Peyer's patch (tissue), 4 donors: ENCODE results near the gene LAMA4. TPM values are rescaled to one million over a fixed set of nuclear protein-coding genes. Genes with fewer than 3 reads are reported as not detected.
A peak's percentile ranks its signal among the peaks of the same experiment; 100 is the strongest.
"Not testable (repeated sequence)": the region's sequence is repeated elsewhere in the genome, so short reads cannot be mapped to it uniquely, and the experiment has no call there.

Experiments used
- DNase-seq, 3 donors: peaks; one replicate each; pipeline ENCODE4 v3.0.0-alpha.2; 2017 to 2019
- H3K27ac ChIP-seq, 4 donors: fragments of 200-600 bp; sonication (generic); one replicate each; pipeline ENCODE4 v1.5.1; 2016 to 2019
- H3K27me3 ChIP-seq, 2 donors: fragments of 200-600 bp; sonication (generic); one replicate each; pipeline ENCODE4 v1.5.1; 2019
- H3K36me3 ChIP-seq, 3 donors: fragments of 200-600 bp; sonication (generic); one replicate each; pipeline ENCODE4 v1.5.1; 2016 to 2019
- H3K4me1 ChIP-seq, 4 donors: fragments of 200-600 bp; sonication (generic); one replicate each; pipeline ENCODE4 v1.5.1; 2016 to 2019
- H3K4me3 ChIP-seq, 4 donors: fragments of 200-600 bp; sonication (generic); 1 replicate in 3 of 4; 2 replicates in 1 of 4; pipeline ENCODE4 v1.5.1; 2016 to 2019; ENCODE audit warnings: mild to moderate bottlenecking in 1 of 4
- H3K9me3 ChIP-seq, 4 donors: fragments of 200-600 bp; sonication (generic); one replicate each; pipeline ENCODE4 v1.5.1; 2016 to 2019; ENCODE audit warnings: mild to moderate bottlenecking in 1 of 4
- POLR2A ChIP-seq, 2 donors: fragments of 450-650 bp; IDR thresholded peaks; one replicate each; pipeline ENCODE4 v1.5.1; 2017; ENCODE audit warnings: antibody characterized with exemption in 2 of 2, mild to moderate bottlenecking in 2 of 2, moderate library complexity in 2 of 2
- total RNA-seq, 4 donors: library from RNA; depleted of rRNA; stranded (reverse); fragments of >200 nt; gene quantifications; one replicate each; pipeline ENCODE4 v1.1.0, GENCODE V29; 2016
- TF ChIP-seq, protein P1 (sequence below), 6 experiments: fragments of 450-650 bp in 4 of 6; fragments of 200-600 bp in 2 of 6; sonication (generic) in 1 of 6; IDR thresholded peaks; one replicate each; pipeline ENCODE4 v1.5.1; 2017 to 2019; ENCODE audit warnings: antibody characterized with exemption in 6 of 6, mild to moderate bottlenecking in 3 of 6, moderate library complexity in 1 of 6

The LAMA4 gene
- total RNA-seq, 4 donors from 2014 or later = 10.0 to 99.0 (median 28.9) TPM

GRCh38 chr6:112114577-112115223 is 139.7 kb downstream of the LAMA4 start:
- TF ChIP-seq POLR2A (IDR thresholded peaks at IDR 0.05) = no peak
- TF ChIP-seq, protein P1, sequence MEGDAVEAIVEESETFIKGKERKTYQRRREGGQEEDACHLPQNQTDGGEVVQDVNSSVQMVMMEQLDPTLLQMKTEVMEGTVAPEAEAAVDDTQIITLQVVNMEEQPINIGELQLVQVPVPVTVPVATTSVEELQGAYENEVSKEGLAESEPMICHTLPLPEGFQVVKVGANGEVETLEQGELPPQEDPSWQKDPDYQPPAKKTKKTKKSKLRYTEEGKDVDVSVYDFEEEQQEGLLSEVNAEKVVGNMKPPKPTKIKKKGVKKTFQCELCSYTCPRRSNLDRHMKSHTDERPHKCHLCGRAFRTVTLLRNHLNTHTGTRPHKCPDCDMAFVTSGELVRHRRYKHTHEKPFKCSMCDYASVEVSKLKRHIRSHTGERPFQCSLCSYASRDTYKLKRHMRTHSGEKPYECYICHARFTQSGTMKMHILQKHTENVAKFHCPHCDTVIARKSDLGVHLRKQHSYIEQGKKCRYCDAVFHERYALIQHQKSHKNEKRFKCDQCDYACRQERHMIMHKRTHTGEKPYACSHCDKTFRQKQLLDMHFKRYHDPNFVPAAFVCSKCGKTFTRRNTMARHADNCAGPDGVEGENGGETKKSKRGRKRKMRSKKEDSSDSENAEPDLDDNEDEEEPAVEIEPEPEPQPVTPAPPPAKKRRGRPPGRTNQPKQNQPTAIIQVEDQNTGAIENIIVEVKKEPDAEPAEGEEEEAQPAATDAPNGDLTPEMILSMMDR (IDR thresholded peaks at IDR 0.05) = no peak
- H3K27ac ChIP-seq = no peak overlapping the region
- H3K4me1 ChIP-seq = no peaks in the 10 kb centered on the region
- no peak overlapping the region for H3K4me3 ChIP-seq
- no peaks in the 10 kb centered on the region for H3K27me3 ChIP-seq
- DNase-seq = no peak
- H3K9me3 ChIP-seq = no peaks in the 10 kb centered on the region
- H3K36me3 ChIP-seq = peaks cover 0 to 20% (median 0%) of the 10 kb centered on the region in 3 donors

DNA sequence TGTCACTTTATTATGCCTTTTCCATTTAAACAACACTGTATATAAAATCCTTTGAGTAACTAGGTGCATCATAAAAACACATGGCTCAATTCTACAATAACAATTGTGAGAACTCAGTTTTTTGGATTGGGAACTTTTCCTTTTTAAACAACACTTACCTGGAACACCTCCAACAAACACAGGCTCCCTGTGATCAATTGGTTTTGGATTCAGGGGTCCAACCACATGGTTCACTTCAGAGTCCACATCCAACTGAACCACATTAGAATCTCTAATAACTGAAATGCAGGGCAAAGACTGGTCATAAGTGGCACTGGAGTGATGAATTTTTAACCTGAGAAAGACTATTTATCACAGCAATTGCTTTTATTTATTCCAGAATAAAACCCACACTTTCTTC is 140.4 kb downstream of the LAMA4 start:
- Histone ChIP-seq H3K27ac (no peak overlapping the region), H3K9me3 (no peaks in the 10 kb centered on the region), H3K27me3 (no peaks in the 10 kb centered on the region), H3K4me1 (no peaks in the 10 kb centered on the region), H3K4me3 (no peak overlapping the region), H3K36me3 (peaks cover 0 to 25% (median 0%) of the 10 kb centered on the region in 3 donors)
- no peak for DNase-seq
- no peak for TF ChIP-seq POLR2A (IDR thresholded peaks at IDR 0.05)
- TF ChIP-seq, protein P1 (IDR thresholded peaks at IDR 0.05) = no peak

DNA sequence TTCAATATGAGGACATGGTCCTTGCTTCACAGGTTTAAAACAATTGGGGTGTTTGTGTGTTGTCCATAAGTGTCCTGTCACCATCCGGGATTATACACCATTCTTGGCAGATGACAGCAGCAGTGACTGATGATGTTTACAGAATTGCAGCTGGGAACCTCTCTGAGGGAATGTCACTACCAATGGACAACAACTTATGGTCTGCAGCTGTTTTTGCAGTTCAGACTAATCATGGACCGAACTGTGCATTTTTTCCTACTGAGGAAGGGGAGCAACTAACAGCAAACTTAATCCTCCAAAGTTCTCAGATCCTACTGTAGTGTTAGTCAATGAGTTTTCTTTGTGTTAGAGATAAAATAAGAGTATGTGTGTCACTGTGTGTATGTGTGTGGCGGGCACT is 140.9 kb downstream of the LAMA4 start:
- Histone ChIP-seq H3K27me3 (no peaks in the 10 kb centered on the region), H3K27ac (no peak overlapping the region), H3K4me1 (no peaks in the 10 kb centered on the region), H3K36me3 (peaks cover 0 to 26% (median 0%) of the 10 kb centered on the region in 3 donors), H3K9me3 (no peaks in the 10 kb centered on the region), H3K4me3 (no peak overlapping the region)
- DNase-seq = no peak
- TF ChIP-seq POLR2A (IDR thresholded peaks at IDR 0.05) = no peak
- TF ChIP-seq, protein P1 (IDR thresholded peaks at IDR 0.05) = no peak

DNA sequence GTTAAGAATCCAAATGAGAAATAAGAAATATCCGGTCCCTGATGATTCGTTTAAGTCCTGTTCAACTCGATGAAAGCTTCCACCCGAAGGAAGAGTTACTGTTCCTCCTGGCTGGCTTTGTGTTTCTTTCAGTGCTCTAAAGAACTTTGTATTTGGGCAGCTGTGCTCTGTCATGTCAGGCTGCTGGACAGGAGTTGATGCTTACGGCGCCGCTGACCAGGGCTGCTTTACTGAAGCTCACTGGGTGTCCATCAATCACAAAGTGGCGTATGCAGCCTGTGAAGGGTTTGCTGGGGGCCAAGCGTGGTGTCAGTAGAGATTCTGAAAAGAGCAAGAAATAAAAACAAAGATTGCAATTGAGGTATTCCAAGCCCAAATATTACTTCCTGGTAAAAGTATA is 145.1 kb downstream of the LAMA4 start:
- DNase-seq = no peak

DNA sequence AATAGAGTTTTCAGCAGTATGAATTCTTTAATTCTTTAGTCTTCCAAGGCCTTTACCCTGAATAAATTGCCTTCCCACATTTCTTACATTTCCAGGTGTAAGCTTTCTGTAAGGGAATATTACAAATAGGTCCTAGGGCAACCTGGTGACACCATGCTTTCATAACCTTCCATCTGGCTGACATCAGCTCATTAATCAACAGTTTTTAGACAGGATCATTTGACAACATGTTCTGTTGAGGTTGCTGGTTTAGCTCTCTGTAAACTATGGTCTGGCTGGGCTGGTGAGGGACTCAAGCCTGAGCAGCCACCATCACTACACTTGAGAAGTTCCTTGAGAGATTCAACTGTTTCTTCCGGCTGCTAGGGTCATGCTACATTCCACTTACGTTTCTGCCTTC is 147.8 kb downstream of the LAMA4 start:
- TF ChIP-seq, protein P1 (IDR thresholded peaks at IDR 0.05) = no peak
- TF ChIP-seq POLR2A (IDR thresholded peaks at IDR 0.05) = no peak
- H3K9me3 ChIP-seq = no peaks in the 10 kb centered on the region

More for the DNA sequence above, 145.1 kb downstream of the LAMA4 start:
- no peak for TF ChIP-seq POLR2A (IDR thresholded peaks at IDR 0.05)
- TF ChIP-seq, protein P1 (IDR thresholded peaks at IDR 0.05) = no peak
- Histone ChIP-seq H3K9me3 (no peaks in the 10 kb centered on the region), H3K36me3 (peaks cover 0 to 27% (median 0%) of the 10 kb centered on the region in 3 donors), H3K27me3 (no peaks in the 10 kb centered on the region), H3K27ac (peak overlapping the region in 1 of 4 donors; percentile 24), H3K4me1 (no peaks in the 10 kb centered on the region), H3K4me3 (no peak overlapping the region)

DNA sequence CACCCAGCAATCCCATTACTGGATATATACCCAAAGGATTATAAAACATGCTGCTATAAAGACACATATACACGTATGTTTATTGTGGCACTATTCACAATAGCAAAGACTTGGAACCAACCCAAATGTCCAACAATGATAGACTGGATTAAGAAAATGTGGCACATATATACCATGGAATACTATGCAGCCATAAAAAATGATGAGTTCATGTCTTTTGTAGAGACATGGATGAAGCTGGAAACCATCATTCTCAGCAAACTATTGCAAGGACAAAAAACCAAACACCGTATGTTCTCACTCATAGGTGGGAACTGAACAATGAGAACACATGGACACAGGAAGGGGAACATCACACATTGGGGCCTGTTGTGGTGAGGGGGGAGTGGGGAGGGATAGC is 148.3 kb downstream of the LAMA4 start:
- peaks cover 0 to 27% (median 0%) of the 10 kb centered on the region in 3 donors for H3K36me3 ChIP-seq

More for the DNA sequence above, 147.8 kb downstream of the LAMA4 start:
- Histone ChIP-seq H3K27ac (no peak overlapping the region), H3K27me3 (no peaks in the 10 kb centered on the region), H3K36me3 (peaks cover 0 to 27% (median 0%) of the 10 kb centered on the region in 3 donors), H3K4me3 (no peak overlapping the region), H3K4me1 (no peaks in the 10 kb centered on the region)
- DNase-seq = no peak

More for the DNA sequence above, 148.3 kb downstream of the LAMA4 start:
- not testable (repeated sequence) for H3K27ac ChIP-seq, H3K27me3 ChIP-seq, H3K4me3 ChIP-seq, H3K9me3 ChIP-seq, H3K4me1 ChIP-seq, DNase-seq
